Measurements from ENCODE around the gene CD1E. TPM values are rescaled to one million over a fixed set of nuclear protein-coding genes. Genes with fewer than 3 reads are reported as not detected.

The CD1E gene
- polyA plus RNA-seq, 1 of the 3 experiments (the other 2 are of a cell fraction) = not detected

DNA sequence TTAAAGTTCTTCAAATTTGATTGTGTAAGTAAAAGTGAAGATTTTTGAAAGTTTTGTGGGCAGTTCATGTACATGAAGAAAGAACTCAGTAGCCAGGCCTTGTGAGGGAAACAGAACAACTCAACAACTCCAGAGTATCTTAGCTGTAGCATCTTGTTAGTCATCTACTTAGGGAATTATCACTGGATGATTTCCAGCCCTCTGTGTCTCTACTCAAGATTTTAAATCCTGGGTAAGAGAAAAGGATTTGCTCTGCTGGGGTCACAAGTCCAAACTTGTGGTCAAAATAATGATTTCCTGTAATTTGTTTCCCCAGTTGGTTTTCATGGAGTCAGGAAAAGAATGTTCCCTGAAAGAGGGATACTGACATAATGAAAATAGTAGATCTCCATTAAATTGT is 37.4 kb downstream of the CD1E start:
- Histone ChIP-seq H3F3A (replicated peaks; ENCODE audit: insufficient read depth) (no peaks in the 10 kb centered on the region), H3K27me3 (ENCODE audit: insufficient read depth) (no peaks in the 10 kb centered on the region), H3K4me2 (no peak overlapping the region), H3K9me3 (no peaks in the 10 kb centered on the region), H3K27ac (ENCODE audit: low read depth in 2 of 2, low read length in 1 of 2) (no peak overlapping the region), H3K4me3 (ENCODE audit: low read depth in 2 of 2, low read length in 1 of 2) (no peak overlapping the region), H3K36me3 (replicated peaks in 1 of 2; ENCODE audit: control insufficient read depth in 1 of 2, insufficient read depth in 2 of 2, low read length in 1 of 2) (no peaks in the 10 kb centered on the region), H3K79me2 (ENCODE audit: insufficient read depth) (no peaks in the 10 kb centered on the region), H3K9me2 (no peaks in the 10 kb centered on the region), H2AFZ (ENCODE audit: low read depth) (no peak overlapping the region), H4K20me1 (ENCODE audit: insufficient read depth) (no peaks in the 10 kb centered on the region), H3K9ac (no peak overlapping the region), H3K4me1 (ENCODE audit: control insufficient read depth in 1 of 2, insufficient read depth in 2 of 2, low read depth in 1 of 2, low read length in 1 of 2) (no peaks in the 10 kb centered on the region)
- CTCF ChIA-PET = no interaction called here
- POLR2A ChIA-PET = no interaction called here
- TF ChIP-seq TEAD4 (IDR thresholded peaks at IDR 0.05; ENCODE audit: borderline replicate concordance, insufficient read depth) = no peak
- no peak for TF ChIP-seq MXI1 (IDR thresholded peaks at IDR 0.05; ENCODE audit: low read depth, low read length)
- TF ChIP-seq ZBTB33 (IDR thresholded peaks at IDR 0.05; ENCODE audit: borderline replicate concordance, low read depth) = no peak
- no peak for TF ChIP-seq REST (IDR thresholded peaks at IDR 0.05; ENCODE audit: low read depth, low read length)
- no peak for TF ChIP-seq CTCF (IDR thresholded peaks at IDR 0.05)
- TF ChIP-seq MEF2A (IDR thresholded peaks at IDR 0.05; ENCODE audit: borderline replicate concordance, low read depth) = no peak
- TF ChIP-seq NFIC (IDR thresholded peaks at IDR 0.05; ENCODE audit: borderline replicate concordance) = no peak
- no peak for TF ChIP-seq GATA2 (CRISPR knock-in tag; IDR thresholded peaks at IDR 0.05)
- TF ChIP-seq YY1 (IDR thresholded peaks at IDR 0.05; ENCODE audit: low read depth) = no peak
- TF ChIP-seq EZH2phosphoT487 (IDR thresholded peaks at IDR 0.05; ENCODE audit: borderline replicate concordance, low read depth) = no peak
- no peak for TF ChIP-seq FOXJ3 (CRISPR knock-in tag; IDR thresholded peaks at IDR 0.05)
- TF ChIP-seq, protein P1, sequence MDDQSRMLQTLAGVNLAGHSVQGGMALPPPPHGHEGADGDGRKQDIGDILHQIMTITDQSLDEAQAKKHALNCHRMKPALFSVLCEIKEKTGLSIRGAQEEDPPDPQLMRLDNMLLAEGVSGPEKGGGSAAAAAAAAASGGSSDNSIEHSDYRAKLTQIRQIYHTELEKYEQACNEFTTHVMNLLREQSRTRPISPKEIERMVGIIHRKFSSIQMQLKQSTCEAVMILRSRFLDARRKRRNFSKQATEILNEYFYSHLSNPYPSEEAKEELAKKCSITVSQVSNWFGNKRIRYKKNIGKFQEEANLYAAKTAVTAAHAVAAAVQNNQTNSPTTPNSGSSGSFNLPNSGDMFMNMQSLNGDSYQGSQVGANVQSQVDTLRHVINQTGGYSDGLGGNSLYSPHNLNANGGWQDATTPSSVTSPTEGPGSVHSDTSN (IDR thresholded peaks at IDR 0.05) = no peak
- TF ChIP-seq RCOR1 (IDR thresholded peaks at IDR 0.05; ENCODE audit: low read length) = no peak
- TF ChIP-seq ELF1 (IDR thresholded peaks at IDR 0.05) = no peak
- TF ChIP-seq USF1 (IDR thresholded peaks at IDR 0.05; ENCODE audit: borderline replicate concordance, low read depth) = no peak
- DNase-seq = no peak
